ENCODE measurements around the gene SAMD9. TPM values are rescaled to one million over a fixed set of nuclear protein-coding genes. Genes with fewer than 3 reads are reported as not detected.

The SAMD9 gene
- total RNA-seq, 1 experiment from 2014 or later = 6.0 TPM

- TF ChIP-seq REST (IDR thresholded peaks at IDR 0.05; ENCODE audit: insufficient read depth in 1 of 2, low read depth in 2 of 2, low read length in 1 of 2) (no peak), CTCF (IDR thresholded peaks at IDR 0.05) (no peak), SIN3A (IDR thresholded peaks at IDR 0.05; ENCODE audit: borderline replicate concordance, insufficient read depth, low read depth, low read length) (no peak), POLR2AphosphoS5 (IDR thresholded peaks at IDR 0.05; ENCODE audit: low read depth, low read length) (no peak), TCF7L2 (IDR thresholded peaks at IDR 0.05; ENCODE audit: low read depth, low read length) (no peak)
- ChIA-PET CTCF (no interaction called here), POLR2A (no interaction called here)
- DNase-seq (ENCODE audit: low read depth, low spot score) (no peak), ATAC-seq (no peak)
- Histone ChIP-seq H3K9me3 (ENCODE audit: control insufficient read depth, insufficient read depth, low read depth, low read length) (no peaks in the 10 kb centered on the region), H3K27me3 (ENCODE audit: control insufficient read depth, insufficient read depth, low read length) (no peaks in the 10 kb centered on the region), H3K4me3 (ENCODE audit: low read depth in 2 of 2, low read length in 2 of 2) (peak overlapping the region; percentile 17 to 34; a peak in 3 of 4 replicates), H3K36me3 (ENCODE audit: control insufficient read depth, insufficient read depth, low read length) (no peaks in the 10 kb centered on the region), H3K4me1 (ENCODE audit: control insufficient read depth, insufficient read depth, low read length) (no peaks in the 10 kb centered on the region; the same call in 1 of the 2 replicates), H3K27ac (ENCODE audit: low read length) (no peak overlapping the region)
- BruUV-seq (replicated peaks) = no TSS peak
- in situ Hi-C loops (cut with HindIII; ENCODE audit: low pct_unique_long_range_greater_than_20kb, low sequenced_read_pairs) (no loop called here), intact Hi-C loops (cut with micrococcal nuclease; ENCODE audit: unreplicated experiment) (no loop called here)
These were observed 29.6 kb upstream of the SAMD9 start for GRCh38 chr7:93147363-93147762.

GRCh38 chr7:93146472-93147141 is 28.8 kb upstream of the SAMD9 start:
- intact Hi-C loops (cut with micrococcal nuclease; ENCODE audit: unreplicated experiment) (no loop called here), in situ Hi-C loops (cut with HindIII; ENCODE audit: low pct_unique_long_range_greater_than_20kb, low sequenced_read_pairs) (no loop called here)
- CTCF ChIA-PET = no interaction called here
- POLR2A ChIA-PET = no interaction called here
- BruUV-seq (replicated peaks) = no TSS peak
- Histone ChIP-seq H3K4me1 (ENCODE audit: control insufficient read depth, insufficient read depth, low read length) (no peaks in the 10 kb centered on the region; the same call in 1 of the 2 replicates), H3K9me3 (ENCODE audit: control insufficient read depth, insufficient read depth, low read depth, low read length) (no peaks in the 10 kb centered on the region), H3K4me3 (ENCODE audit: low read depth in 2 of 2, low read length in 2 of 2) (no peak overlapping the region; a peak in 1 of 4 replicates), H3K27ac (ENCODE audit: low read length) (no peak overlapping the region), H3K27me3 (ENCODE audit: control insufficient read depth, insufficient read depth, low read length) (no peaks in the 10 kb centered on the region), H3K36me3 (ENCODE audit: control insufficient read depth, insufficient read depth, low read length) (no peaks in the 10 kb centered on the region)
- TF ChIP-seq REST (IDR thresholded peaks at IDR 0.05; ENCODE audit: insufficient read depth in 1 of 2, low read depth in 2 of 2, low read length in 1 of 2) (no peak), CTCF (IDR thresholded peaks at IDR 0.05) (no peak), SIN3A (IDR thresholded peaks at IDR 0.05; ENCODE audit: borderline replicate concordance, insufficient read depth, low read depth, low read length) (no peak), TCF7L2 (IDR thresholded peaks at IDR 0.05; ENCODE audit: low read depth, low read length) (no peak), POLR2AphosphoS5 (IDR thresholded peaks at IDR 0.05; ENCODE audit: low read depth, low read length) (no peak)
- ATAC-seq = no peak
- DNase-seq (ENCODE audit: low read depth, low spot score) = no peak

Measured in Panc1 (cell line).